Thymus (tissue), 11 donors: ENCODE results near the gene FDXACB1. TPM values are rescaled to one million over a fixed set of nuclear protein-coding genes. Genes with fewer than 3 reads are reported as not detected.

Experiments
- DNase-seq, 9 donors: peaks; one replicate each; pipeline ENCODE4 v3.0.0-alpha.2; 2013; ENCODE audit warnings: low spot score in 9 of 9, low read depth in 6 of 9, missing footprints in 1 of 9
- H3K27ac ChIP-seq, 2 donors: one replicate each; pipeline ENCODE4 v1.5.1; 2013; ENCODE audit warnings: control low read depth in 1 of 2, low read depth in 1 of 2, low read length in 1 of 2, mild to moderate bottlenecking in 1 of 2, moderate library complexity in 1 of 2
- H3K27me3 ChIP-seq, 2 donors: one replicate each; pipeline ENCODE4 v1.5.1; 2013; ENCODE audit warnings: low read length in 1 of 2; ENCODE audit not compliant: control insufficient read depth in 2 of 2, insufficient read depth in 1 of 2
- H3K36me3 ChIP-seq, 2 donors: one replicate each; pipeline ENCODE4 v1.5.1; 2013; ENCODE audit warnings: low read length in 1 of 2, mild to moderate bottlenecking in 1 of 2, moderate library complexity in 1 of 2; ENCODE audit not compliant: control insufficient read depth in 2 of 2, insufficient read depth in 2 of 2
- H3K4me1 ChIP-seq, 2 donors: one replicate each; pipeline ENCODE4 v1.5.1; 2013; ENCODE audit warnings: low read length in 2 of 2; ENCODE audit not compliant: control insufficient read depth in 2 of 2, insufficient read depth in 2 of 2
- H3K4me3 ChIP-seq, 2 donors: one replicate each; pipeline ENCODE4 v1.5.1; 2013; ENCODE audit warnings: low read length in 2 of 2, control low read depth in 1 of 2, mild to moderate bottlenecking in 1 of 2
- H3K9me3 ChIP-seq, 2 donors: one replicate each; pipeline ENCODE4 v1.5.1; 2013; ENCODE audit warnings: low read length in 1 of 2, mild to moderate bottlenecking in 1 of 2; ENCODE audit not compliant: control insufficient read depth in 2 of 2, insufficient read depth in 1 of 2
- WGBS: extraction: QIAGEN DNeasy Blood & Tissue Kit; methylation state at CpG from one replicate; pipeline ENCODE4 v1.1.7; 2013; 5-methylcytosine and 5-hydroxymethylcytosine counted together
- polyA plus RNA-seq: library from polyadenylated mRNA; stranded (reverse); fragments of 200-250 nt; gene quantifications from one replicate; pipeline ENCODE4 v1.2.3, GENCODE V29; 2013
- total RNA-seq: library from RNA; stranded (reverse); fragments of 120-200 nt; gene quantifications from one replicate; pipeline ENCODE4 v1.2.4, GENCODE V29; 2013
- donor health status: healthy.

The FDXACB1 gene
- total and polyA plus RNA-seq, 2 donors, result 3.7 to 4.5 TPM

DNA sequence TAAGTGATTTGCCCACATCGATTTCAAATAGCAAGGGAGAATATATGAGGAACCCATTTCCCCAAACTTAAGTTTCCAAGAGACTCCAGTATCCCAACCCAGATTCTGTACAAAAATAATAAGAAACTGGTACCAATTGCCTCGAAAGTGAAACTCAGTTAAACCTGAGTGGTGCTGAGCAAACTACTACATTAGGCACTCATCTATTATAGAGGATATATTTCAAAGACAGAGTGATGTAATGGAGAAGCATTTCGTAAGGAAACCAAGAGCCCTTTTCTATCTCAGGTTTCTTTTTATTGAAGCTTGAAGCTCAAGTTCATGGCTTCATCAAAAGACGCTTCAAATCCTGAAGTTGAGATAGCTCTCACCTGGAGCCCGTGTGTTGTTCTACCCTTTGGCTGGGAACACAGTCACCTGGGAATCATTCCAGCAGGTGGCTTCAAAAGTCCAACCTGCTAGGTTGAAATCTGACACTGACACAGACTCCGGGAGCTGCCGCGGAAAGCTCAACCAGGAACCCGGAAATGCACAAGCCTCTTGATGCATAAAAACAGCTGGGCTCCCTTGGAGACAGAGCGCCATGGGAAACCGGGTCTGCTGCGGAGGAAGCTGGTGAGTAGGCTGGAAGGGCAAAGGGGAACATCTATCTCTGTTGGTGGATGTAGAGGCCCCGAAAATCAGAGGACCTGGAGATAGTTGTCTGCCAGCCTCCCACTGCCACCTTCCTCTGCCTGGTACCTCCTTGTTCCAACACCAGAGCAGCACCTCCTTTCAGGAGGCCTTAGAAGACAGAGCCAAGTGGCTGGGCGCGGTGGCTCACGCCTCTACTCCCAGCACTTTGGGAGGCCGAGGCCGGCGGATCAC is 39.7 kb upstream of the FDXACB1 start, which contains the start of gene C11orf52:
C11orf52 (plus strand) TSS at position 524 of the 867 bp plus-strand sequence; CDS start at position 584, 60 bp downstream.
- Histone ChIP-seq H3K27ac (peak within 1 kb of the TSS; percentile 32 to 65), H3K27me3 (peaks cover 0 to 19% of the 10 kb centered on the region in 2 donors), H3K36me3 (no peaks in the 10 kb centered on the region), H3K4me1 (peaks cover 0 to 7% of the 10 kb centered on the region in 2 donors), H3K9me3 (no peaks in the 10 kb centered on the region), H3K4me3 (no peak within 1 kb of the TSS)
- WGBS, result 84% methylated on average over 19 of the region's 19 CpGs
- DNase-seq, result peak in 2 of 9 donors; percentile 30 to 60

DNA sequence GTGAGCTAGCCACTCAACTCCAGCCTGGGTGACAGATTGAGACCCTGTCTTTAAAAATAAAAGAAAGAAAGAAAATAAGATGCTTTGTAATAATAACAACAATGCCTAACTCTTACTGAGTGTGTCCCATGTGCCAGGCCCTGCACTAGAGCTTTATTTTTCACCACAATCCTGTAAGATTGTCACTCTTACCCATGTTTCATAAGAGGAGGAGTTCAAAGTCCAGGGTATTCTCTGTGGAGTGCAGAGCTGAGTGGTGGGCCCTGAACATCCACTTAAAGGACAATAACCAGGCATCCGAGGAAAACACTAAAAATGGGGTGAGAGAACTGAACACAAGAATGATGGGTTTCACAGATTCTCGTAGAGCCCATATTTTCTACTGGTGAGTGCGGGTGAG is 38.8 kb upstream of the FDXACB1 start:
- 97% methylated on average over 3 of the region's 3 CpGs for WGBS
- H3K27me3 ChIP-seq, result peaks cover 4 to 27% of the 10 kb centered on the region in 2 donors
- no peak for DNase-seq
- H3K27ac ChIP-seq, result peak overlapping the region; percentile 15 to 32
- no peaks in the 10 kb centered on the region for H3K9me3 ChIP-seq
- no peak overlapping the region for H3K4me3 ChIP-seq
- H3K4me1 ChIP-seq, result peaks cover 0 to 7% of the 10 kb centered on the region in 2 donors
- H3K36me3 ChIP-seq, result no peaks in the 10 kb centered on the region

DNA sequence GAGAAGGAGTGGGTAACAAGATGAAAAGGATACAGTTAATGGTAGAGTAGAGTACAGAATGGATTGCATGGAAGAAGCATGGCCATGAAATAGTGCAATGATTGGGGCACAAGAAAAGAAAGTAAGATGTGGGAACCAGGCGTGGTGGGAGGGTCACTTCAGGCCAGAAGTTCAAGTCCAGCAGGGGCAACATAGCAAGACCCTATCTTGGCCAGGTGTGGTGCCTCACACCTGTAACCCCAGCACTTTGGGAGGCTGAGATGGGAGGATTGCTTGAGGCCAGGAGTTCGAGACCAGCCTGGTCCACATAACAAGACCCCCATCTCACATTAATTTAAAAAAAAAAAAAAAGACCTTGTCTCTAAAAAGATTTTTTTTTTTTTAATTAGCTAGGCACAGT is 38.3 kb upstream of the FDXACB1 start:
- Histone ChIP-seq H3K36me3 (no peaks in the 10 kb centered on the region), H3K27me3 (peaks cover 8 to 32% of the 10 kb centered on the region in 2 donors), H3K9me3 (no peaks in the 10 kb centered on the region), H3K4me3 (no peak overlapping the region), H3K4me1 (peaks cover 0 to 10% of the 10 kb centered on the region in 2 donors), H3K27ac (no peak overlapping the region)
- no peak for DNase-seq
- 93% methylated on average over 2 of the region's 2 CpGs for WGBS

DNA sequence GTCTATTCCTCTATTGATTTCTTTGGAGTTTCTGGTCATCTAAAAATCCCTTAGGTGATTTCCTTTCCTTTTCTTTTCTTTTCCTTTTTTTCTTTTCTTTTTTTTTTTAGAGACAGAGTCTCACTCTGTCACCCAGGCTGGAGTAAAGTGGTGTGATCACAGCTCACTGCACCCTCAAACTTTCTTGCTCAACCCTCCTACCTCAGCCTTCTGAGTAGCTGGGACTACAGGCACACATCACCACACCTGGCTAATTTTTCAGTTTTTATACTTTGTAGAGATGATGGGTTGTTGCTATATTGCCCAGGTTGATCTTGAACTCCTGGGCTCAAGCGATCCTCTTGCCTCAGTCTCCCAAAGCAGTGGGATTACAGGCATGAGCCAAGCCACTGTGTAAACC is 37.8 kb upstream of the FDXACB1 start:
- Histone ChIP-seq H3K4me1 (peaks cover 0 to 14% of the 10 kb centered on the region in 2 donors), H3K27ac (no peak overlapping the region), H3K4me3 (no peak overlapping the region), H3K36me3 (no peaks in the 10 kb centered on the region), H3K9me3 (no peaks in the 10 kb centered on the region), H3K27me3 (peaks cover 9 to 37% of the 10 kb centered on the region in 2 donors)
- 97% methylated on average over 1 of the region's 1 CpG for WGBS
- no peak for DNase-seq

DNA sequence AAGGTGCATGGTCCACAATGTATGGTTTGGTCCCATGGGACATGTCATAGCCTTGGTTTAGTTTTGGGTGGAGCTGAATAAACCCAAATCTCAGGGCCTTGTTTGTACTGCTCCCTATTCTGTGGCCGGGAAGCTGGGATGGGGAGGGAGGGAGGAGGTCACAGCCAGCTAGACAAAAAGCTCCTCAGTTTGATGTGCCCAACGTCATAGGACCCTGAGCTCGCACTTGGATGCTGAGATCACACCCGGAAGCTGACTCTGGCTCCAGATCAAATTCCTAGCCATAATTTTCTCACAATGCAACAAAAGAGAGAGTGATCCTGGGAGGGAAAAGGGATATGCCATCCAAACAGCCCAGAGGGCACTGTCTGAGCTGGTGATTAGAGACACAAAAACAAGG is 35.0 kb upstream of the FDXACB1 start:
- Histone ChIP-seq H3K27me3 (peaks cover 9 to 55% of the 10 kb centered on the region in 2 donors), H3K36me3 (no peaks in the 10 kb centered on the region), H3K9me3 (no peaks in the 10 kb centered on the region), H3K27ac (no peak overlapping the region), H3K4me1 (peaks cover 0 to 11% of the 10 kb centered on the region in 2 donors), H3K4me3 (no peak overlapping the region)
- WGBS, result 88% methylated on average over 4 of the region's 4 CpGs
- no peak for DNase-seq

DNA sequence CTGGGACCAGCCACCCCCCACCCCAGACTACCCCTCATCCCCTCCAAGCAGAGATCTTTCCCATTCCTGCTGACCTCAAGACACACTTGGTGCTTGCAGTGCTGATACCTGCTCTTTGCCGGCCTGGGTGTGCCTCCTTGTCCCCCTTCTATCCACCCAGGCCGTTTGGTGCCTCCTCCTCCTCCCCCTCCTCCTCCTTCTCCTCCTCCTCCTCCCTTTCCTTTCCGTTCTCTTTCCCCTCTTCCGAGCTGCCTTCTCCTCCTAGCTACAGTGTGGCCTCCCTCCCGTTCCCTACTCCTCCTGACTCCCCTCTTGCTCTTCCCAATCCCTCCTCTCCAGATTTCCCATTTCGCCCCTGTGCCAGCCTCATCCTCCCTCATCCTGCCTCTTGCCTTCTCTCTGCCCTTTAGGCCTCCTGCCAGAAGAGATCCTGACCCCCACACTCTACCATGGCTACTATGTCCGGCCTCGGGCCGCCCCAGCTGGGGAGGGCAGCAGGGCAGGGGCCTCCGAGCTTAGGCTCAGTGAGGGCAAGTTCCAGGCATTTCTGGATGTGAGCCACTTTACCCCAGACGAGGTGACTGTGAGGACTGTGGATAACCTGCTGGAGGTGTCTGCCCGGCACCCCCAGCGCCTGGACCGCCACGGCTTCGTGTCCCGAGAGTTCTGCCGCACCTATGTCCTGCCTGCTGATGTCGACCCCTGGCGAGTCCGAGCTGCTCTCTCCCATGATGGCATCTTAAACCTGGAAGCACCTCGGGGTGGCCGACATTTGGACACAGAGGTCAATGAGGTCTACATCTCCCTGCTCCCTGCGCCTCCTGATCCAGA is 34.3 kb upstream of the FDXACB1 start:
- Histone ChIP-seq H3K4me1 (peaks cover 0 to 7% of the 10 kb centered on the region in 2 donors), H3K27ac (no peak overlapping the region), H3K4me3 (no peak overlapping the region), H3K9me3 (no peaks in the 10 kb centered on the region), H3K27me3 (peaks cover 9 to 57% of the 10 kb centered on the region in 2 donors), H3K36me3 (no peaks in the 10 kb centered on the region)
- WGBS, result 88% methylated on average over 24 of the region's 24 CpGs
- no peak for DNase-seq

DNA sequence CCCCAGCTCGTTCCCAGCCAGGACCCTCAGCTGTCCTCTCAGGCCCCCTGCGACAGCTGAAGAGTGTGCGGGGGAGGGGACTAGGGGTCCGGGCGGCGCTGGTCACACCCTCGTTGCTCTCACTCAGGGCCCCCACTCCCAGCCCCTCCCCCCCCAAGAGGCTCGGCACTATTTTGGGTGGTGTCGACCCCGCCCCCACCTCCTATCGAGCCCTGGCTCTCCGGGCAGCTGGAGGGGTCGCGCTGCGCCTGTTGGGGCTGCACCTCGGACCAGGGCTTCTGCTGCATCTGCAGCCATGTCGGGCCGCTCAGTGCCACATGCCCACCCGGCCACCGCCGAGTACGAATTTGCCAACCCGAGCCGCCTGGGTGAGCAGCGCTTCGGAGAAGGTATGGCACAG is 33.6 kb upstream of the FDXACB1 start, which contains the start of gene HSPB2:
HSPB2 (plus strand) TSS at position 200 of the 400 bp plus-strand sequence; CDS start at position 296, 96 bp downstream.
- peaks cover 0 to 7% of the 10 kb centered on the region in 2 donors for H3K4me1 ChIP-seq
- H3K27ac ChIP-seq, result peak within 1 kb of the TSS in 1 of 2 donors; percentile 9
- no peaks in the 10 kb centered on the region for H3K36me3 ChIP-seq
- no peak within 1 kb of the TSS for H3K4me3 ChIP-seq
- WGBS, result 17% methylated on average over 26 of the region's 26 CpGs
- H3K27me3 ChIP-seq, result peaks cover 9 to 57% of the 10 kb centered on the region in 2 donors
- H3K9me3 ChIP-seq, result no peaks in the 10 kb centered on the region
- DNase-seq, result no peak

DNA sequence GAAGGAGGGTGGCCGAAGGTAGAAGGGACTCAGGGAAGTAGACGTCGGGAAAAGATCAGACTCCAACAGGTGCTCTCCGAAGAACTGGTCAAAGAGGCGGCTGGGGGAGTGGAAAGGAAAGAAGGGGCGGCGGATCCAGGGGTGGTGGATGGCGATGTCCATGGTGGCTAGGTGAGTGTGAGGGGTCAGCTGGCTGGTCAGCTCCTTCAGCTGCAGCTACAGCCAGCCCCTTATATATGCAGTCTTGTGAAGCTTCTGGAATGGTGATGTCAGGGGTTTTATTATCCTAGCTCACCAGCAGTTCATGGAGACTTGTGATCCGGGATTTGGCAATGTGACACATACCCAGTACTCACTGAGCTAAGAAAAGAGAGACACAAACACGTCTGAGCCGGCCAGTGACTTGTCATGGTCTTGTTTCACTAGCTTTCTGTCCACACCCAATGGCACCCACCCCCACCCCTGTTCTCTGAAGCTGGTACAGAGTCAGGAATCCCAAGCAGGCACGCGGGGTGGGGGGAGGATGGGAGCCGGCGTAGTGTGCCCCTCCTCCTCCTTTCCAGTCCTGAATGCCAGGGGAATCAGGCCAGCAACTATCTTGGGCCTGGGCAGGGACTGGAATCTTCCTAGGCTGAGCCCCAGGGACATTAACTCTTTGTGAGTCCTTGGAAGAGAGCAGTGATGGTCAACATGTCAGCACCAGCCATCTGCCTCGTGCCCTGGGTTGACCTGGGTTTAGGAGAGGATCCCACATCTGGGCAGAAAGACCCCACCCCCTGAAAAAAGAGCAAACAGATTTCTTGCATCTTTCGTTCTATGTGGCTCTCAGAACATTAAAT is 32.8 kb upstream of the FDXACB1 start, which contains the start of gene CRYAB:
CRYAB (minus strand) TSS at position 208 of the 839 bp plus-strand sequence; CDS start at position 162, 46 bp downstream.
- 72% methylated on average over 17 of the region's 17 CpGs for WGBS
- Histone ChIP-seq H3K9me3 (no peaks in the 10 kb centered on the region), H3K4me3 (no peak within 1 kb of the TSS), H3K27me3 (peaks cover 9 to 57% of the 10 kb centered on the region in 2 donors), H3K4me1 (peaks cover 0 to 7% of the 10 kb centered on the region in 2 donors), H3K27ac (peak within 1 kb of the TSS in 1 of 2 donors; percentile 9), H3K36me3 (no peaks in the 10 kb centered on the region)
- DNase-seq, result peak in 1 of 9 donors; percentile 7
